Gastrocnemius medialis (tissue), 4 donors: Measurements from ENCODE around the gene PDZRN3. TPM values are rescaled to one million over a fixed set of nuclear protein-coding genes. Genes with fewer than 3 reads are reported as not detected.

ENCODE experiments used
- ATAC-seq, 2 donors: fragments of 150-250 bp; one replicate each; pipeline ENCODE4 v1.9.1; 2016
- DNase-seq, 2 donors: peaks; one replicate each; pipeline ENCODE4 v3.0.0-alpha.2; 2019
- H3K27ac ChIP-seq, 4 donors: fragments of 200-600 bp; sonication (generic); 1 replicate in 1 of 4; 2 replicates in 3 of 4; pipeline ENCODE4 v1.5.1; 2016 to 2018; ENCODE audit warnings: mild to moderate bottlenecking in 2 of 4, moderate library complexity in 1 of 4
- H3K27me3 ChIP-seq, 3 donors: fragments of 200-600 bp; sonication (generic) in 2 of 3; 1 replicate in 1 of 3; 2 replicates in 2 of 3; pipeline versions ENCODE4 v1.5.1 to v1.6.0; 2016 to 2019; ENCODE audit warnings: mild to moderate bottlenecking in 1 of 3, moderate library complexity in 1 of 3
- H3K36me3 ChIP-seq, 2 donors: fragments of 200-600 bp; sonication (generic) in 1 of 2; one replicate each; pipeline ENCODE4 v1.5.1; 2017 to 2018
- H3K4me1 ChIP-seq, 2 donors: fragments of 200-600 bp; sonication (generic) in 1 of 2; one replicate each; pipeline ENCODE4 v1.5.1; 2016 to 2017; ENCODE audit warnings: mild to moderate bottlenecking in 2 of 2
- H3K4me3 ChIP-seq, 4 donors: fragments of 200-600 bp; sonication (generic) in 3 of 4; 1 replicate in 1 of 4; 2 replicates in 3 of 4; pipeline ENCODE4 v1.5.1; 2016 to 2019; ENCODE audit warnings: mild to moderate bottlenecking in 2 of 4
- H3K9me3 ChIP-seq, 3 donors: fragments of 200-600 bp; sonication (generic) in 2 of 3; 1 replicate in 1 of 3; 2 replicates in 2 of 3; pipeline ENCODE4 v1.5.1; 2016 to 2019
- POLR2A ChIP-seq, 2 donors: fragments of 450-650 bp; IDR thresholded peaks; one replicate each; pipeline ENCODE4 v1.6.1; 2017; ENCODE audit warnings: antibody characterized with exemption in 2 of 2, mild to moderate bottlenecking in 2 of 2, moderate library complexity in 2 of 2
- in situ Hi-C, 4 donors: fragments of 200-750 bp; cut with MboI; loops; one replicate each; pipeline versions ENCODE4 v1.15.0 to v1.8.0; 2017; ENCODE audit warnings: low sequenced_read_pairs in 4 of 4
- intact Hi-C: fragments of 100-400 bp; cut with DNase I; formaldehyde crosslinking; loops from one replicate; pipeline ENCODE4 v1.15.1; 2023; ENCODE audit warnings: low total_unique reads
- total RNA-seq, 4 donors: library from RNA; depleted of rRNA; stranded (reverse); fragments of >200 nt; gene quantifications; one replicate each; pipeline versions ENCODE4 v1.1.0 to v1.2.3, GENCODE V29; 2016
- TF ChIP-seq, protein P1 (sequence below), 5 experiments: fragments of 450-650 bp in 3 of 5; fragments of 200-600 bp in 2 of 5; sonication (generic) in 2 of 5; IDR thresholded peaks in 4 of 5; conservative IDR thresholded peaks in 1 of 5; 1 replicate in 4 of 5; 2 replicates in 1 of 5; pipeline ENCODE4 v1.5.1; 2016 to 2019; ENCODE audit warnings: antibody characterized with exemption in 5 of 5, mild to moderate bottlenecking in 3 of 5, moderate library complexity in 3 of 5

The PDZRN3 gene
- total RNA-seq, 4 donors from 2014 or later = 9.1 to 30.3 (median 24.7) TPM

DNA sequence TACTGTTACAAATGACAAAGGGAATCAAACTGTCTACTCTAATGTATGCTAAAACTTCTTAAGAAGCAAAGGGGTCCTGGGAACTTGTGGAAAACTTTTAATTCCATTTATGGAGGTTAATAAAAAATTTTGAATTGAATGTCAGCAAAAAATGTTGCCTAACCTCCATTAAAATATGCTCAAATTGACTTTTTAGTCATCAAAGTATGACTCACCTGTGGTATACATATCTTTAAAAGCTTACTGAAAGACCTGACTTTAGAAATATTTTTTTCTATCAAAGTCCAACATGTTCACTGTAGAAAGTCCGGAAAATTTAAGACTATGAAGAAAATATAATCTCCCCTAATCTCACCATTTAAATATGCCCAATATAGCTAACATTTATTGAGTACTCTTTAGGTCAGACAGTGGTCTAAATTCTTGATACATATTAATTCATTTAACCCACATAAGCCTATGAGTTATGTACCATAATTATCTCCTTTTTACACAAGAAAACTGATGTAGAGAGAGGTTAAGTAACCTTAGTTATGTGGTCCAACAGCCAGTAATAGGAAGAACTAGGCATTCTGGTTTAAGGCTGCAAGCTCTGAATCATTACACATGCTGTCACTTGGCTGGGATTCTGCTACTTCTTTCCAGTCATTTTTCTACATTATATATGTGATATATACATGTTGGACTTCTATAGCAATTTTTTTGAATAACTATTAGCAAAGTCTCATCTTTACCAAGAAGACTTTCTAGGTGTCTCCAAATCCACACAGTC lies 83.6 kb downstream of the PDZRN3 start:
- ATAC-seq (no peak), DNase-seq (no peak)
- in situ Hi-C loops = no loop called here
- TF ChIP-seq POLR2A (IDR thresholded peaks at IDR 0.05) = no peak
- TF ChIP-seq, protein P1, sequence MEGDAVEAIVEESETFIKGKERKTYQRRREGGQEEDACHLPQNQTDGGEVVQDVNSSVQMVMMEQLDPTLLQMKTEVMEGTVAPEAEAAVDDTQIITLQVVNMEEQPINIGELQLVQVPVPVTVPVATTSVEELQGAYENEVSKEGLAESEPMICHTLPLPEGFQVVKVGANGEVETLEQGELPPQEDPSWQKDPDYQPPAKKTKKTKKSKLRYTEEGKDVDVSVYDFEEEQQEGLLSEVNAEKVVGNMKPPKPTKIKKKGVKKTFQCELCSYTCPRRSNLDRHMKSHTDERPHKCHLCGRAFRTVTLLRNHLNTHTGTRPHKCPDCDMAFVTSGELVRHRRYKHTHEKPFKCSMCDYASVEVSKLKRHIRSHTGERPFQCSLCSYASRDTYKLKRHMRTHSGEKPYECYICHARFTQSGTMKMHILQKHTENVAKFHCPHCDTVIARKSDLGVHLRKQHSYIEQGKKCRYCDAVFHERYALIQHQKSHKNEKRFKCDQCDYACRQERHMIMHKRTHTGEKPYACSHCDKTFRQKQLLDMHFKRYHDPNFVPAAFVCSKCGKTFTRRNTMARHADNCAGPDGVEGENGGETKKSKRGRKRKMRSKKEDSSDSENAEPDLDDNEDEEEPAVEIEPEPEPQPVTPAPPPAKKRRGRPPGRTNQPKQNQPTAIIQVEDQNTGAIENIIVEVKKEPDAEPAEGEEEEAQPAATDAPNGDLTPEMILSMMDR (IDR thresholded peaks at IDR 0.05 in 4 of 5, conservative IDR thresholded peaks at IDR 0.05 in 1 of 5) = no peak
- Histone ChIP-seq H3K27ac (no peak overlapping the region), H3K4me1 (peaks cover 34 to 43% of the 10 kb centered on the region in 2 donors), H3K4me3 (no peak overlapping the region), H3K27me3 (no peaks in the 10 kb centered on the region), H3K36me3 (no peaks in the 10 kb centered on the region), H3K9me3 (no peaks in the 10 kb centered on the region)
- intact Hi-C loops = no loop called here

DNA sequence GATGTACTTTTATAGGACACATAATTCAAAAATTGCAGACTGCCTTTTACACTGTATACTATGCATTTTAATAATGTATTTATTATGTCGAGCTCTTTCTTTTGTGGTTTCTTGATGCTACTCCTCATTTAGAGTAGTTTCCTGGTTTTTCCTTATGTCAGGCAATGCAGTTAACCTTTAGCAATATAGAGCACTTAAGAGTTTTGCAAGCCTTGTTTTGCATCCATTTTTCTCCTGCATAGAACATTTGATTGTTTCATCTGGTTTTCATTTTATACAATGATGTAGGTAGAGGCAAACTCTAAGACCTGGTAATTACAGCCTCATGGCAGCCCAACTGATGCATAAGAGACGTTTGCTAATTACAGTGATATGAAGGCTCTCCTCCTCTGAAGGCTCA lies 86.3 kb downstream of the PDZRN3 start:
- Histone ChIP-seq H3K9me3 (no peaks in the 10 kb centered on the region), H3K27ac (peak overlapping the region in 2 of 4 donors; percentile 14 to 78), H3K27me3 (no peaks in the 10 kb centered on the region), H3K4me3 (no peak overlapping the region), H3K36me3 (no peaks in the 10 kb centered on the region), H3K4me1 (peaks cover 49 to 57% of the 10 kb centered on the region in 2 donors)
- TF ChIP-seq POLR2A (IDR thresholded peaks at IDR 0.05) = no peak
- TF ChIP-seq, protein P1 (IDR thresholded peaks at IDR 0.05 in 4 of 5, conservative IDR thresholded peaks at IDR 0.05 in 1 of 5) = no peak
- DNase-seq (no peak), ATAC-seq (no peak)
- intact Hi-C loops = no loop called here
- in situ Hi-C loops = no loop called here

DNA sequence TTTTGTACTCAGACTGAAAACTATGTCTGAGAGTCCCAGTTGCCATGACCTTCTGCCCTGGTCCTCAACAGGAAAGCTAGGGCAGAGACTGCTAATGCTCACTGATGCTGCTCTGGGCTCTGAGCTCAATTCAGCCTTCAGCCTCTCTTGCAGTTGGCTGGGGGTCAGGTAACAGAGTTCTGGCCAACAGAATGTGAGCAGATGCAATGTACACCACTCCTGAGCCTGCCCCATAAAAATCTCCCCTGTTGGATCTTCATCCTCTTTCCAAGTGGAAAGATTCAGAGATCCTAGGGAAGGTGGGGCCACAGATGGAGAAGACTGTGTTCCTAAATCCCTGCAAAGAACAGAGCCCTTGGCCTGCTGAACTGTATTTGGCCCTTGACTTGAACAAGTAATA lies 87.8 kb downstream of the PDZRN3 start:
- intact Hi-C loops = no loop called here
- H3K36me3 ChIP-seq = no peaks in the 10 kb centered on the region
- no peak overlapping the region for H3K4me3 ChIP-seq
- H3K27ac ChIP-seq = peak overlapping the region; percentile 43 to 78 (median 65)
- peak; percentile 72 to 80 for DNase-seq
- no peaks in the 10 kb centered on the region for H3K9me3 ChIP-seq
- in situ Hi-C loops = no loop called here
- peaks cover 53 to 58% of the 10 kb centered on the region in 2 donors for H3K4me1 ChIP-seq
- H3K27me3 ChIP-seq = no peaks in the 10 kb centered on the region
- TF ChIP-seq POLR2A (IDR thresholded peaks at IDR 0.05) = no peak
- TF ChIP-seq, protein P1 (IDR thresholded peaks at IDR 0.05 in 4 of 5, conservative IDR thresholded peaks at IDR 0.05 in 1 of 5) = no peak
- peak; percentile 93 to 97 for ATAC-seq

DNA sequence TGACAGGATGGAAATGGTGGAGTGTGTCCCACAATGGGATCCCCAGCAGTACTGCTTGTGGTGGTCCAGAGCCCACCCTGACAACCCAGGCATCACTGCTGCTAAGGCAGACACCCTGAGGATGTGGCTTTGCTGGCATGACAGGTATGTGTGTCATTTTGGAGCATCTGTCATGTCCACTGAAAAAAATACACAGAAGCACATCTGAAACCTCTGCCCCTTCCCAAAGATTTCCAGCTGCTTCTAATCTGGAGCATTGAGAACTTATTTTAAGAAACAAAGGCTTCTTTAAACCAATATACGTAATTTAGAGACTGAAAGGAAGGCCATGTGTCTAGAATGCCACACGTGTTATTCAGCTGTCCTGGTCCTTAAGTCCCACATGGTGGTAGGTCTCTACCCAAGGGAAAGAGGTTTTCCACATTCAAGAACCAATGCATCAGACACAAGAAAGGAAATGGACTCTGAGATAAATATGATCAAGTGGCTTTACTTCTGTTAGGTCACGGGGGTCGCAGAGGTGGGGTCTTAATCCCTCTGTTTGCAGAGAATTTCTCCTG lies 88.3 kb downstream of the PDZRN3 start:
- in situ Hi-C loops = no loop called here
- Histone ChIP-seq H3K36me3 (no peaks in the 10 kb centered on the region), H3K27me3 (no peaks in the 10 kb centered on the region), H3K9me3 (no peaks in the 10 kb centered on the region), H3K4me1 (peaks cover 48 to 58% of the 10 kb centered on the region in 2 donors), H3K4me3 (no peak overlapping the region), H3K27ac (peak overlapping the region; percentile 43 to 78 (median 65))
- TF ChIP-seq POLR2A (IDR thresholded peaks at IDR 0.05) = no peak
- TF ChIP-seq, protein P1 (IDR thresholded peaks at IDR 0.05 in 4 of 5, conservative IDR thresholded peaks at IDR 0.05 in 1 of 5) = no peak
- ATAC-seq = no peak
- DNase-seq = no peak
- intact Hi-C loops = no loop called here
